Esophagus muscularis mucosa (tissue), 3 donors: ENCODE measurements around the gene DUSP9.

Source experiments
- POLR2A ChIP-seq: fragments of 450-650 bp; IDR thresholded peaks from one replicate; pipeline ENCODE4 v1.6.1; 2017; ENCODE audit warnings: antibody characterized with exemption, moderate library complexity, mild to moderate bottlenecking, low read depth
- POLR2AphosphoS5 ChIP-seq, 2 donors: sonication (generic); formaldehyde crosslinking; IDR thresholded peaks; one replicate each; pipeline ENCODE4 v1.6.1; 2017; ENCODE audit warnings: antibody characterized with exemption in 2 of 2
- TF ChIP-seq, protein P1 (sequence below), 3 experiments: fragments of 200-600 bp in 2 of 3; fragments of 450-650 bp in 1 of 3; sonication (generic) in 2 of 3; IDR thresholded peaks; one replicate each; pipeline ENCODE4 v1.5.1; 2017 to 2019; ENCODE audit warnings: antibody characterized with exemption in 3 of 3, mild to moderate bottlenecking in 2 of 3, moderate library complexity in 1 of 3

- TF ChIP-seq, protein P1, sequence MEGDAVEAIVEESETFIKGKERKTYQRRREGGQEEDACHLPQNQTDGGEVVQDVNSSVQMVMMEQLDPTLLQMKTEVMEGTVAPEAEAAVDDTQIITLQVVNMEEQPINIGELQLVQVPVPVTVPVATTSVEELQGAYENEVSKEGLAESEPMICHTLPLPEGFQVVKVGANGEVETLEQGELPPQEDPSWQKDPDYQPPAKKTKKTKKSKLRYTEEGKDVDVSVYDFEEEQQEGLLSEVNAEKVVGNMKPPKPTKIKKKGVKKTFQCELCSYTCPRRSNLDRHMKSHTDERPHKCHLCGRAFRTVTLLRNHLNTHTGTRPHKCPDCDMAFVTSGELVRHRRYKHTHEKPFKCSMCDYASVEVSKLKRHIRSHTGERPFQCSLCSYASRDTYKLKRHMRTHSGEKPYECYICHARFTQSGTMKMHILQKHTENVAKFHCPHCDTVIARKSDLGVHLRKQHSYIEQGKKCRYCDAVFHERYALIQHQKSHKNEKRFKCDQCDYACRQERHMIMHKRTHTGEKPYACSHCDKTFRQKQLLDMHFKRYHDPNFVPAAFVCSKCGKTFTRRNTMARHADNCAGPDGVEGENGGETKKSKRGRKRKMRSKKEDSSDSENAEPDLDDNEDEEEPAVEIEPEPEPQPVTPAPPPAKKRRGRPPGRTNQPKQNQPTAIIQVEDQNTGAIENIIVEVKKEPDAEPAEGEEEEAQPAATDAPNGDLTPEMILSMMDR (IDR thresholded peaks at IDR 0.05), result no peak
- TF ChIP-seq POLR2A (no peak), POLR2AphosphoS5 (IDR thresholded peaks at IDR 0.05) (no peak)
These were observed 22.6 kb upstream of the DUSP9 start for GRCh38 chrX:153624196-153625091.
